ENCODE measurements around the gene HOXA11.
A peak's percentile ranks its signal among the peaks of the same experiment; 100 is the strongest.

HOXA11 gene

GRCh38 chr7:27158436-27159265 is 26.4 kb downstream of the HOXA11 start:
- no peak for DNase-seq (ENCODE audit: low read depth)

- no peak for DNase-seq (ENCODE audit: low read depth)
Measured at GRCh38 chr7:27157702-27158431, 27.2 kb downstream of the HOXA11 start.

DNA sequence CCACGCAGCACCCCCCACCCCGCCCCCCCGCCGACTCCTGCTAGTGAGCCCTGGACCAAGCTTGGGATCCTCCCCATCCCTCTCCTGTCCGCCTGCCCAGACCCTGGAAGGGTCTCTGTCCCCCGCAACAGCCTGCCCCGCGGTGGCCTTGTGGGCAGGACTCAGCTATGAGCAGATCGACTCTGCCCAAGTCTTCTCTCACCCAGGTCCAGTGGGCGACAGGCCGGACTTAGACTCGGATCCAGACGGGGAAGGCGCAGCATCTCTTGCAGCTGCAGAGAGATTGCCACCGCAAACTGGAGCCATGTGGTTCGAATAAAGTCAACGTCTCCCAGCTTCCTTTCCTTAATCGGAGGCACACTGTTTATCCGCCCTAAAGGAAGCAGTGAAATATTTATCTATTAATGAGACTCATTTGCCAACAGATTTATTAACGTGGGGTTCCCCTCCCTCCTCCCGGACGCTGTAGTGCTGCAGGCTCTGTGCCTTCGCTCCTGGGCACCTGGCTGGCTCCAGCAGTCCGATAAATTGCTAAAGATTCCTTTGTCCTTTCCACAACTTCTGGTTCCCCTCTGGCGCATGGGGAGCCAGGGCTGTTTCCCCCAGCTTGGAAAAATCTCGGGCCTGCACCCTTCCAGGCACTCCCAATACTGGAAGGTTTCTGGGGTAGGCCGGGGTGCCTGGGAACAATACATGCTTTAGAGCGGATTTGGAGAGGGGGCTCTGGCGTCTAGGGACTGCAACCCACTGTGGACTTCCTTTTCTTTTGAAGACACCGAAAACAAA is 27.9 kb downstream of the HOXA11 start:
- DNase-seq (ENCODE audit: low read depth), result no peak

- DNase-seq (ENCODE audit: low read depth), result no peak
Measured at GRCh38 chr7:27156508-27156898, 28.5 kb downstream of the HOXA11 start, which contains the start of gene HOXA7. TSS of gene HOXA7 (minus strand) at chr7:27156675. CDS start at chr7:27156545, 130 bp downstream.

- DNase-seq (ENCODE audit: low read depth), result no peak
Measured at GRCh38 chr7:27155816-27156507, 29.1 kb downstream of the HOXA11 start.

DNA sequence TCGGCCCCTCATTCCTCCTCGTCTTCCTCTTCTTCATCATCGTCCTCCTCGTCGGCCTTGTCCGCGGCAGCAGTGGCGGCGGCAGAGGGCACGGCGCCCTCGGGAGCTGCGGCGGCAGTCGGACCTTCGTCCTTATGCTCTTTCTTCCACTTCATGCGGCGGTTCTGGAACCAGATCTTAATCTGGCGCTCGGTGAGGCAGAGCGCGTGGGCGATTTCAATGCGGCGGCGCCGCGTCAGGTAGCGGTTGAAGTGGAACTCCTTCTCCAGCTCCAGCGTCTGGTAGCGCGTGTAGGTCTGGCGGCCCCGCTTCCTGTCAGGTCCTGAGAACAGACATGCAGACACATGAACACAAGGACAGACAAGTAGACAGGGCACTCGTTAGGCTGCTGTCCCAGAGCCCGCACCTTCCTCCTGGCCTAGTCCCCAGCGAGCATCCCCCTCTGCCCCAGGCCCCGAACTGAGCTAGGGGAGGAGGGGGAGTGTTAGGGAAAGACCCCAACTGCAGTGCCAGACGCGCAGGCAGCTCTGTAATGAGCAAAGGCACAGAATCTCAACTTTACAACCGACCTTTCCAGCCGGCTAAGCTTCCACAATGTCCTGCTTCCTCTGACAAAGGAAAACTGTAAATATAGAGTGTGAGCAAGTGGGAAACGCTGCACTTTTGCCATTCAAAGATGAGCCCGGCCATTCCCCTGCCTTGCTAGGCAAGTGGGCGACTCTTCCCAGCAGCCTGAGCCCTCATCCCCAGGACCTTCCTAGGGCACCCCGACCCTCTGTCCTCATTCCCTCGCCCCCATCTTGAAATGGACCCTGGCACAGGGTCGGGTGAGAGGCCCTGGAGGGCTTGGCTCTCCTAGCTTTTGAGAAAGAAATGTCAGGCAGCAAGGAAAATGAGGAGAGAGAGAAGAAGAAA is 29.9 kb downstream of the HOXA11 start:
- DNase-seq (ENCODE audit: low read depth), result no peak

- DNase-seq (ENCODE audit: low read depth), result no peak
Measured at GRCh38 chr7:27154369-27154768, 30.7 kb downstream of the HOXA11 start.

DNA sequence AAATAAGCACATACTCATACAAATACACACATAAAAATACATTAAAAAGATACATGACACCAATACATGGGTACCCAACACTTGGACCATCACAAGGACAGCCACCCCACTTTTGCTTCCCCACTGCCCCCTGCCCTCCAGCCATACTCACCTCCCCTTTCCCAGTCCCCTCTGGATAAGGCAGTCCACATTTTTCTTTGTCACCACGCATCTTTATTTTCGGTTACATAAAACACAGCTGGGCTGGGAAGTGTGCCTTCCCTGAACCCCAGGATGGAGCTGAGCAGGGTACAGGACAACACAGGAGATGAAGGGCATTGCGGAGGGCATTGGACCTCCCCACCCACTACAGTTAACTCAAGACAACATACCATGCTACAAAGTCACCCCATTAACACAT is 31.5 kb downstream of the HOXA11 start:
- no peak for DNase-seq (ENCODE audit: low read depth)

DNA sequence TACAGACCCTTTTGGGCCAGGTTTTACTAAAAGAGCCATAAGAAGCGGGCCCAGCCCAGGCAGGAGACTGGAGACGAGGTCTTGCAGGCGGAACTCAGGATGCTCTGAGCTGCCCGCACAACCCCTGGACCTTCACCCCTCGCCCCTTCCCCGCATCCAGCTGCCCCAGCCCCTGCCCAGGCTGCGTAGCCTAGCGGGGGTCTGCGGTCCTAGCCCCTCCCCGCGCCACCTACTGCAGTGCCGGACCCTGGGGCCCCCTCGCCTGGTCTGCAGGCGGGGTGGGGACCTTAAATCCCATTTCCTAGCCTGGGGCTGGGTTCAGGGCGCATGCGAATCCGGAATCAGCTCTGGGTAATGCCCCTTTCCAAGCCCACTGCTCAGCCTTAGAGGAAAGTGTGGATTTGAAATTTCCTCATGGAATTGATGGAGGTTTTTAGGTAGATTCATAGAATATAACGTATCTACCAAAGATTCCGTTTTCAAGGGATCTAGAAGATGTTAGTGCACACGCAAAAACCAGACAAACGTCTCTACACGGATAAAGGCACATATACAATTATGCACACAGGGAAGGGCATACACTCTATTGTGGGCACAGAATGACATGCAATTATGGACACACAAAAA is 32.1 kb downstream of the HOXA11 start:
- DNase-seq (ENCODE audit: low read depth), result no peak

- no peak for DNase-seq (ENCODE audit: low read depth)
Measured at GRCh38 chr7:27151931-27152815, 32.9 kb downstream of the HOXA11 start, which contains the start of gene HOXA3. TSS of gene HOXA3 (minus strand) at chr7:27152583. CDS start at chr7:27110640, 41,943 bp downstream.

- DNase-seq (ENCODE audit: low read depth), result no peak
Measured at GRCh38 chr7:27151341-27151930, 33.6 kb downstream of the HOXA11 start.

DNA sequence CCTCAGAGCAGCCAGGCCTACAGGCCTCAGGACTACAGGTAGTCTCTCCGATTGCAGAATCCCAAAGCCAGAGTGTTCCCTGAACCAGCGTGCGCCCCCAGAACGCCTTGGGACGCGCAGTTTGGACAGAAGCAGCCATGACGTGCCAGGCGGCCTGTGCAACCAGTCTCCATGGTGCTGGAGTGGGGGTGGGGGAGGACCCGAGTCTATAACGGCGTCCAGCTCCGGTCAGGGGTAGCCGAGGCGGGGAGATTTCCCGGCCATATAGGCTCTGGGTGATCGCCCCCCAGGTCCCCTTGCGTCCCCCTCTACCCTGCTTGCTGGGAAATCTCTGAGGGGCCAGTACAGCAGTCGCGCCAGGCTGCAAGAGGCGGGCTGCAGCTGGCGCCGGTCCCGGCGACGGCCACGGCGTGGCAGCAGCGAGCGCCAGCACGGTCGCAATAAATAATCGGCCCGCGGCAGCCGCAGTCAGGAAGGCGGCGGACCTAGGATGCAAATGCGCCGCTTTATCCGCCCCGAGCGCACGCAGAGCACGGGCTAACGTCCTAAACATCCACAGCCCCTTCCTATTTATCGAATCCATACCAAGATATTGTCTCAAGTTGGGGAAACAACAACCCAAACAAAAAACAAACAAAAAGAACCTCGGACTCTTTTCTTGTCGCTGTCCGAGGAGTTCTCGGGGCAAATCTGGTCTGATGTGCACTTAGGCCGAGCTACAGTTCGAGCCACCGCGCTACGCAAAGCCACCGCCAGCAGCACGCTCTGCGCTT is 34.3 kb downstream of the HOXA11 start:
- peak; percentile 29 for DNase-seq (ENCODE audit: low read depth)

DNA sequence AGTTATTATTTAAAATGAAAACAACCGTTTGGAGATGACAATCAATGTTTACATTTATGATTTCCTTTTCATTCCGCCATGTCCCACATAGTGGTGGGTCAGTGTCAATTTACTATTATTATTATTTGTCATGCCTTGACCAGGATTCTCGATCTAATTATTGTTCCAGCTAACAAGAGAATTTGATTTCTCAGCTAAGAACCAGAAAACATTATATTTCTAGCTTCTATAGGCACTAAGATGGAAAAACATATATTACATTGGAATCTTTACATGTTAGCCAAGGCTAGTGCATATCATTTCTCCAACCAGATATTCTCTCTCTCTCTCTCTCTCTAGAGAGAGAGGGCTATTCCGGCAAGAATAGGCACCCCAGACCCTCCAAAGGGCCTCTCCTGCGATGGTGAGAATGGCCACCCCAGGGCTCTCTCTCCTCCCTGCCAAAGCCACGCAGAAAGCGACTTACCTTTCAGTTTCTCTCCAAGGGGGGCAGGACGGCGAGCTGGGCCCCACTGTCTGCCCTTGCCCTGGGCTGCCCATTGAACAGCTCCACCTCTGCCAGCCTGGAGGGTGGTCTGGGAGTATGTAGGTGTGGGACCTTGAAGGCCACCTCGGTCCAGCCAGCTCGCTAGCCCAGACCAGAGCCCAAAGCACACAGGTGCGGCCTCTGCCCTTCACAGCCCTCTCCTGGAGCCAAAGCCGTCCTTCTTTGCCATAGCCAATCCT is 35.0 kb downstream of the HOXA11 start:
- no peak for DNase-seq (ENCODE audit: low read depth)

DNA sequence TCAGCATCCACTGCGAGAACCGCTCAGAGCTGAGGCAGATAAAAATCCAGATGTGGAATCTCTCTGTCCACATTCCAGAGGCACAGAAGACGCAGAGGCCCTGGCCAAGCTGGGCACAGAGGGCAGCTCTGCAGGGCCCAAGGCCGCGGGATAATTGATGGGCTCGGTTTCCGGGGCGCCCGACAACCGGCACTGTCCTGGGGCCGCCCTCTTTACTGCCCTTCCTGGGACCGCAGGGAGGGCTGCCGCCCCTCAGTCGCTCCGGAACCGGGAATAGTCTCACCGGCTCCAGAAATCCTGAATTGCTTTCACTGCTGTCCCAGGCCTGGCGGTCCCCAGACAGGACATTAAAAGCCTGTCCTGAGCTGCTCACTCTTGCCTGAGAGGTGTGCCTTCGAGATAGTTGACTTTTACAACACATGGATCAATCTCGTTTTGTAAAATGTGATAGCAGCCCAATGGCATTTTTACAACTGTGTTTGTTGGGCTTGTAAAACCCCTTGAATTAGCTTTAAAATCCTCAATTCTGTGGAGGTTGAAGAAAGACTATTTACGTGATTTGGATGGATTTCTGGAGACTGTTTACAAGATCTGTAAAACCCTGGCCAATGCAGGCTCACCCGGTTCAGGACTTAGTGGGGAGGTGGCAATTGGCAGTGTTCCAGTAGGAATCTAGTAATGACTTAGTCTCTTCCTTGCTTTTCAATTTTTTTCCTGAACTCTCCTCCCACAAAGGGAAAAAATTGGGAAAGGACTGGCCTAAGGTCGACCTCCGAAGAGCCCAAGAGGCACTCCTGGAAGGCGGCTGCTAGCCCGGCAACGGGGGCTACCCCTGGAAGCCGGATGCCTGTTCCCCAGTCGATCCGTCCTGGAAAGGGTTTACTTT is 36.0 kb downstream of the HOXA11 start:
- no peak for DNase-seq (ENCODE audit: low read depth)

GRCh38 chr7:27148031-27148755 is 36.8 kb downstream of the HOXA11 start:
- no peak for DNase-seq (ENCODE audit: low read depth)

Measured in T-helper 22 cell (primary cell).